Activated T-helper 9 cell treated with anti-CD3 and anti-CD28 coated beads, Interleukin-2, amount 50 U/mL, for 16 hours (primary cell): Measurements from ENCODE around the gene KCNT1.

Experiments
- DNase-seq: peaks from one replicate; pipeline ENCODE4 v3.0.0-alpha.2; 2020; ENCODE audit warnings: low read depth

Gene KCNT1

DNA sequence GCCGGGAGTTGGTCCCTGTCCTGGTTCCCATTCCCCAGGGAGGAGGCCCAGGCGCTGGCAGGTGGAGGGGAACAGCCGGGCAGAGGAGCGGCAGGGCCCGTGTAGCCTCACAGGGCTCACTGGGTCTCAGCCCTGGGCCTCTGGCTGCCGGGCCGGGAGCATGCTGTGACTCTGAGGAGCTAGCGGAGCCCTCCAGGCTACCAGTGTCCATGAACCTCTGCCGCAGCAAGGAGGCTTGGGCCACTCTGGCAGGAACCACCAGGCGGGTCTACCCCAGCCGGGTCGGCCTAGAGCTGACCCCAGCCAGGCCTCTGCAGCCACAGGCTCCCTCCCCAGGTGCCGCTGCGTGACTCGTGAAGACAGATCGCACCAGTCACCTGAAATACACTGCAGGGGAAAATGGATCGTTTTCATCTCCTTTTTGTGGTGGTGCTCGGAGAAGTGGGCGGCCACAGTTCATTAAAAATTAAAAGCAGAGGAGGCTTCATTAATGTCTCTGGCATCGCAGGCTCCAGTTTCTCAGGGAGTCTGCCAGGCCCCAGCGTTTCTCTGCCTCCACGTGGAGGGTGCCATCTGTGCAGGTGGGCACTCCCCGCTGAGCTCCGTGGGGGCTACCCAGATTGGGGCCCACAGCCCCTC, 43.8 kb downstream of the KCNT1 start:
- DNase-seq, result no peak

DNA sequence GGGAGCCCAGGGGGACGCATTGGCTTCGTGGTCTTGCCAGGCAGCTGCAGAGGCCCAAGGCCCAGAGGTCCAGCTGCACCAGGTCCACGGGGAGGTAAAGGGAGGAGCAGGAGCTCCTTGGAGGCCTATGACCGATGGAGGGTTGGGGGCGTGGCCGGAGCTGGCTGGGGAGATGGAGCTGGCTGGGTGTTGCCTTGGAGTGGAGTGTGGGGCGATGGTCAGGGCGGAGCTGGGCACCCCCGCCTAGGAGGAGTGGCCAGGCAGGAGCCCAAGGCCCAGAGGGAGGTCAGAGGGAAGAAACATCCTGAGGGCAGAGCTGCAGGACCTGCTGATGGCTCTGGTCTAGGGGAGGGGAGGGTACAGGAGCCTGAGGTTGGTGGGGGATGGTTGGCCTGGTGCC, 44.6 kb downstream of the KCNT1 start:
- DNase-seq, result no peak

DNA sequence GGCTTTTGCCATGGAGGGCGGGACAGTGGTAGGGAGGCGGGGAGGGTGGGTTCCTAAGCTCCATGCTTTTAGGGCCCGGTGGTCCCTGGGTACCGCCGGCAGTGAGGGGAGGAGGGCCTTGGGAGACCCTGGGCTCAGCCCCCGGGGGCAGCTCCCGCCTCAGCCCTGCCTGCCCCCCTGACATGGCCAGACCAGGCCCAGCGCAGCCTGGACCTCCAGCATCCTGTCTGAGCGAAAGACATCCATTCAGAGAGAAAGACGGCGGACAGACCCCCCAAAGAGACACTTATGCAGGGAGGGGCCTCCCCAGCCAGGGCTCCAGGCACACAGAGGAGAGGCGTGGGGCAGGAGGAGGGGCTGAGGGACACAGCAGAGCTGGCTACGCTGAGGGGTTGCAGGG, 45.3 kb downstream of the KCNT1 start:
- no peak for DNase-seq

DNA sequence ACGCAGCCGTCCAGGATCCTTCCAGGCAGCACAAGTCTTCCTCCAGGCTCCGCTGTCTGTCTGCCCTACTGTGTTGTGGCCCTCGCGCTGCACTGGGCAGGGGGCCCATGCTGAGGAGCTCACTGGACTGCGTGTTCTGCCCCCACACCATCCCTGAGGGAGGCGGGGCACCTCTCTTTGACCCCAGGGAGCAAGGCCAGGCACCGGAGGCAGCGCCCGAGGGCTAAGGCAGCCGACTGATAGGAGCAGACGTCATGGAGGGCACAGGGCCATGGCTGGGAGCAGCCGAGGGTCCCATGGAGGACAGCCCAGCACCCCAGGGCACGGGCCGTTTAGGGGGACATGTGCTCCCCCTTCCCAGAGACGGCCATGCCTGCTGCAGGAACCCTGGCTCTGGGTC, 46.7 kb downstream of the KCNT1 start:
- no peak for DNase-seq

DNA sequence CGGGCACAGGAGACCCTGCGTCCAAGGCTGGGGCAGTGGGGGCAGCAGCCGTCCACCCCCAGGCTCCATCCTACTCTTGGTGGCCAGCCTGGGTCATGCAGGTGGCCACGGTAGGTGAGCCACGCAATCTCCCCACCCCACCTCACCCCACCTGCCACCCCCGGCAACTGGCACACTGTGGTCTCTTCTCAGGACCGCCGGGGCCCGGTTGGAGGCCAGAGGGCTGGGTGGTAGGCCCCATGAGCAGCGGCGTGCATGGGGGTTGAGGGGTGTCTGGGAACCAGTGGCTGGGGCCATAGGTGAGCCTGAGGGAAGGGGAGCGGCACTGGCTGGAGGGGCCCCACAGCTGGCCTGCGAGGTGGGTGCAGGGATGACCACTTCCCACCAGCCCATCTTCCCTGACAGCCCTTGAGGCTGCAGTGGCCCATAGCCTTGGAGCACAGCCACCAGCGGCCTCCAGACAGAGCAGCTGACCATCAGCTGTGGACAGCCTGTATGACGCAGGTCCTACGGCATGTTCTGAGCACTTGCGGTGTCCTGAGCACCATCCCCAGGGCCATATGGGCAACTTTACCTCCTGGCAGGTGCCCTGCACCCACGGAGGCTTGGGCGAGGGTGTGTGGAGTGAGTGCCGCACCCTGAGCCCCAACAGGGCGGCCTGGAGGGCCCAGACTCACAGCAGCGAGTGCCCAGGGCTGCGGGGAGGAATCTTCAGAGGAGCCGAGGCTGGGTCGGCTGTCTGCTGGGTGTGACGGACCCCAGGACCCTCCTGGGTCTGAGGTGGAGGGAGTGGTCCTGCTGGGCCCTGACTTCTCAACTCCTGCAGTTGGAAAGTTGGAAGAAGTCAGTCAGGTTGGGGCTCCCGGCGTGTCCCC, 47.4 kb downstream of the KCNT1 start:
- no peak for DNase-seq

DNA sequence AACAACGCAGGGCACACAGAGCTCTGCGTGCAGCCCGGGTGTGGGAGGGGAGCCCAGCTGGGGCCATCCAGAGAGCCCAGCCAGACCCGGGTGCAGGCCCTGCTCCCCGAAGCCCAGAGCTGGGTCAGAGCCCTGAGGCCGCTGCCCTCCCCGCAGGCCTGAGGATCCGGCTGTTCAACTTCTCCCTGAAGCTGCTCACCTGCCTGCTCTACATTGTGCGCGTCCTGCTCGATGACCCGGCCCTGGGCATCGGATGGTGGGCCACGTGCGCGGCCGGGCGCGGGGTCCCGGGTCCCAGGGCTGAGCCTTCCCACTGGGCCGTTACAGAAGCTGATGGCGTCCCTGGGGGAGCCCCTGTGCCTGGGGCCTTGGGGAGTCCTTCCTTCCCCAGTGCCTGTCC, 48.8 kb downstream of the KCNT1 start:
- DNase-seq, result no peak

DNA sequence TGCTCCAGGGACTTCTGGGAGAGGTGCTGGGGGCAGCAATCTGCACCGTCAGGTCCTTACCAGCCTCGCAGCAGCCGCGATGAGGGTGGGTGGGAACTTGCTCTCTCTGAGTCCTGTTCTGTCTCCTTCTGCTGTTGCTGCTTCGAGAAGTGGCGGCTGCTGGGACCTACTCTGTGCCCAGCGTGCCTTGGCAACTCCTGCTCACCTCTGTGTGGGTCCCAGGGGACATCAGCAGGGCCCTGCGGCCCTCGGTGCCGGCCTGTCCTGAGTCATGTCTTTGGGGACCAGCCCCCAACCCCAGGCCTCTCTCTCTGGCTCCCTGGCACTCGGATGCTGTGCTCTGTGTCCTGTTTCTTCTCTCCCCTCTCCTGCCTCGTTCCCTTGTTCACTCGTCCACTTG, 49.5 kb downstream of the KCNT1 start:
- no peak for DNase-seq

DNA sequence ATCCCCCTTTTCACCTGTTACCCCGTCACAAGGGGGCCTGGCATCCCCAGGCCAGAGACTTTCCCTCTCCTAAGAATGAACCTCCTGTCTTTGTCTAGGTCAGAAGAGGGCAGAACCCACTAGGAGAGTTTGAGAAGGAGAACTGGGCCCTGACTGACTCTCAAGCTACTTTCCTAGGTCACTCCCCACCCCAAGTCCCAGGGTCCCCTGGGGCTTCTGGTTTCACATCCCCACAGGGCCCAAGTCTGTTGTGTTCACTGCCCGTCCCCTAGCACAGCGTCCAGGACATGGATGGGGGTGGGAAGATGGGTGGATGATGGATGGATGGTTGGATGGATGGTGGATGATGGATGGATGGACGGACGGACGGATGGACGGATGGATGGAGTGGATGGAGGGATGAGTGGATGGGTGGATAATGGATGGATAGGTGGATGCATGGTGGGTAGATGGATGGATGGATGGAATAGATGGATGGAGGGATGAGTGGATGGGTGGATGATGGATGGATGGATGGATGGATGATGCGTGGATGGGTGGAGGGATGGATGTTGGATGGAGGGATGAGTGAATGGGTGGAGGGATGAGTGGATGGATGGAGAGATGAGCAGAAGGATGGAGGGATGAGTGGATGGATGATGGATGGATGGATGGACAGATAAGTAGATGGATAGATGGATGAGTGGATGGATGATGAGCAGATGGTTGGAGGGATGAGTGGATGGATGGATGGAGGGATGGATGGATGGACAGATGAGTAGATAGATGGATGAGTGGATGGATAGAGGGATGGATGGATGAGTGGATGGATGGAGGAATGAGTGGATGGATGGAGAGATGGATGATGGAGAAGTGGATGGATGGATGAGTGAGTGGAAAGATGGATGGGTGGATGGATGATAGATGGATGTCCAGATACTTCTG, 50.6 kb downstream of the KCNT1 start:
- no peak for DNase-seq

DNA sequence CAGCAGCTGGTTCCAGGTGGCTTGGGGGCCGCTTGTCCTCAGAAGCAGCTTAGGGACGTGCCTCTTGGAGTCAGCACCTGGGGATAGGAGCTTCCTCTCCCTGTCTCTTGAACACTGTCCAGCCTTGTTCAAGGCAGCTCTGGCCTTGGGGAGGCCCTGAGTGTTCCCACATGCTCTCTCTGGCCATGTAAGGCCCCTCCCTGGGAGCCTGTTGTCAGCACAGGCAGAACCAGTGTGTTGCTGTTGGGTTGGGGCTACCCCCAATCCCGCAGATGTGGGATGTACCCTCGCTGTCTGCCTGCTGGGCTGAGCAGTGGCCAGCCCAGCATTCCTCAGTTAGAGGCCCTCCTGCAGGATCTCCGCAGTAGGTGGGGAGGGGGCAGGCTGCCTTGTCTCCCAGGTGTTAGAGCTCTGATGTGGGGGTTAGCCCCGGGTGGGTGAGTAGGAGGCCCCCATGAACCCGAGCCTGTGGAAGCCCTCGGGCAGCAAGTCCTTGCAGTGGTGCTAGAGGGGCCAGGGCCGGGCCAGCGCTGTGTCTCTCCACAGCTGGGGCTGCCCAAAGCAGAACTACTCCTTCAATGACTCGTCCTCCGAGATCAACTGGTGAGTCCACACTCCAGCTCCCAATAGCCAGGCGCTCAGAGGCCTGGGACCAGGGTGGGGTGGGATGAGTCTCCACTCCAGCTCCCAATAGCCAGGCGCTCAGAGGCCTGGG, 51.6 kb downstream of the KCNT1 start:
- no peak for DNase-seq

DNA sequence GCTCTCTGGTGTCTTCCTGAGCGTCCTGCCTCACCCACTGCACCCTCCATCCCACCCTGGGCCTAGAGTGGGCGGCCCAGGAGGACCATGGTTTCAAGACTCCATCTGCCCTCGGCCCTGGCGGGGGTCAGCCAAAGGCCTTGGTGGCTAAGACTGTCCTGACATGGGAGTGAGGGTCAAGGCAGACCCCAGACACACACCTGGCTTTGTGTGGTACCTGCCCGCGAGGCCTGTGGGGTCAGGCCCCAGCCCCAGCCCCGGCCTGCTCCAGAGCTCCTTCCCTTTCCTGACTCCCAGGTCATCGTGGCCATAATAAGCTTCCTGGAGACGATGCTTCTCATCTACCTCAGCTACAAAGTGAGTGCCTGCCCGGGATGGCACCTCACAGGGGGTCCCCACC, 54.6 kb downstream of the KCNT1 start:
- no peak for DNase-seq

DNA sequence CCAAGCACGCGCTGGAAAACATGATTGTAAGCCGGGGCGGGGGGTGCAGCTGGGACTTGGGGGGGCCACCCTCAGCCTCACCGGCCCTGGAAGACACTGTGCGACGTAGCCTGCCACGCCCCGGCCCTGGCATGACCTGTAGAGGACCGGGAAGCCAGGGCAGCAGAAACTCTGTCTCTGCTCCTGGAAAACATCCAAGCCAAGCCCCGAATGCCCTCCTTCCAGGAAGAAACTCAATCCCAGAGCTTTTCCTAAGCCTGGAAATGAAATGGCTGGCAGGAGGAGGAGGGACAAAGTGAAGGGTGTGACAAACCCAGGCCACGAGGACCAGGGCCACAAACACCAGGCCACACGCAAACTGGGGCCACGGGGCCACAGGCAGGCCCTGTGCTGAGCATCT, 55.4 kb downstream of the KCNT1 start:
- DNase-seq, result no peak

DNA sequence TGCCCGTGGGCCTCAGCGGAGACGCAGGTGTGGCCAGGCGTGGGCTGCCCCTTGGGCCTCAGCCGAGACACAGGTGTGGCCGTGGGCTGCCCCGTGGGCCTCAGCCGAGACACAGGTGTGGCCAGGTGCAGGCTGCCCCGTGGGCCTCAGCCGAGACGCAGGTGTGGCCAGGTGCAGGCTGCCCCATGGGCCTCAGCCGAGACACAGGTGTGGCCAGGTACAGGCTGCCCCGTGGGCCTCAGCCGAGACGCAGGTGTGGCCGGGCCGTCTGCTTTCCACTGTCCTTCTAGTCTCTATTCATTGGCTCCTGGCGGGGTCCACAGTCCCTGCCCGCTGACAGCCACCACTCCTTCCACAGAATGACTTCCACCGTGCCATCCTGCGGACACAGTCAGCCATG, 56.1 kb downstream of the KCNT1 start:
- no peak for DNase-seq

DNA sequence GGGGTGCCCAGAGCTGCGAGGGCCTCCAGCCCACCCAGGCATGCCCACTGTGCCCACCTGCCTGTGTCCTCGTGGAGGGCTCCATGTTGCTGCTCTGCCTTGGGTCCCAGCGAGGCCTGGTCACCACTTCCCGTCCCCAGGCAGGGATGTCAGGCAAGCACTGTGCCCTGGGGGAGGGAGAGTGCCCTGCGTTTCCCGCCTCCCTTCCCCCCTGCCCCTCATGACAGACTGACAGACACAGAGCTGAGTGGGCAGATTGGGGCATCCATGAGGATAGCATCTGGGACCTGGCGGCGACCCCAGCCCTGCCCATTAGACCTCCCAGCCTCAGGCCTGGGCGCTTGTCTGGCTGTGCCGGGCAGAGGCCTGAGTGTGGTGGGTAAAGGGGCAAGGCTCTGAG, 56.9 kb downstream of the KCNT1 start:
- DNase-seq, result no peak

DNA sequence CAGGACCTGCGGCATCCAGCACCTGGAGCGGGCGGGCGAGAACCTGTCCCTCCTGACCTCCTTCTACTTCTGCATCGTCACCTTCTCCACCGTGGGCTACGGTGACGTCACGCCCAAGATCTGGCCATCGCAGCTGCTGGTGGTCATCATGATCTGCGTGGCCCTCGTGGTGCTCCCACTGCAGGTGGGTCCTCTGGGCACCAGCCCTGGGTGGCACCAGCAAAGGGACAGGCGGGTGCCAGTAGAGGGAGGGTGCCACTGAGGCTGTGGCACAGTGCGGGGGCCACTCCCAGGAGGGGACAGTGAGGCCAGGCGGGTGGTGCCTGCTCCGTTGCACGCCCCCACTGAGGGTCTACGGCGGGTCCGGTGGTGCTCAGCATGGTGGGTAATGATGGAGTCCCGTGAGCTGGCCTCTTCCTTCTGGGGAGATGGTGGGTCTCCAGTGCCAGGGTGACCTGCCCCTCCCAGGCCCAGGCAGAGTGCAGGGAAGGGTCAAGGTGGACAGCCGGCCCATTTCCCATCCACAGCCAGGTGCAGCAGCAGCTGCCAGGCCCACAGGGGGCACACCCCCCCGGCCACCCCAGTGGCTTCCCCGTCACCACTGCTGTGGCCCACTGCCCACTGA, 57.8 kb downstream of the KCNT1 start:
- no peak for DNase-seq

DNA sequence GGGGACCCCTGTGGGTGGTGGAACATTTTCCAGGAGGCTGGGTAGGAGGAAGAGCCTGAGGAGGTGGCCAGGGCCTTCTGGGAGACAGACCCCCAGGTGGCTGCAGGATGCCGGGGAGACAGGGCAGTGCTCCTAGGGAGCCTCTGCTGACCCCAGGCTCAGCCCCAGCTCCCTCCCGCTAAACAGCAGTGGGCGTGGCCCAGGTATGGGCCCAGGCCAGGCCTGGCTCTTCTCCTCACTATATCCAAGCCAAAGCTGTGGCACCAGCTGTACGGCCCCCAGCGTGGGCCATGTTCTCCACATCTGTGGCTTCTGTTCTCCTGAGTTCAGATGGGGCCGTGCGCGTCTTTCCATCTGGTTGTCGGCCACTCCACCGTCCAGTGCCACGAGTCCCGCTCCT, 58.5 kb downstream of the KCNT1 start:
- no peak for DNase-seq

DNA sequence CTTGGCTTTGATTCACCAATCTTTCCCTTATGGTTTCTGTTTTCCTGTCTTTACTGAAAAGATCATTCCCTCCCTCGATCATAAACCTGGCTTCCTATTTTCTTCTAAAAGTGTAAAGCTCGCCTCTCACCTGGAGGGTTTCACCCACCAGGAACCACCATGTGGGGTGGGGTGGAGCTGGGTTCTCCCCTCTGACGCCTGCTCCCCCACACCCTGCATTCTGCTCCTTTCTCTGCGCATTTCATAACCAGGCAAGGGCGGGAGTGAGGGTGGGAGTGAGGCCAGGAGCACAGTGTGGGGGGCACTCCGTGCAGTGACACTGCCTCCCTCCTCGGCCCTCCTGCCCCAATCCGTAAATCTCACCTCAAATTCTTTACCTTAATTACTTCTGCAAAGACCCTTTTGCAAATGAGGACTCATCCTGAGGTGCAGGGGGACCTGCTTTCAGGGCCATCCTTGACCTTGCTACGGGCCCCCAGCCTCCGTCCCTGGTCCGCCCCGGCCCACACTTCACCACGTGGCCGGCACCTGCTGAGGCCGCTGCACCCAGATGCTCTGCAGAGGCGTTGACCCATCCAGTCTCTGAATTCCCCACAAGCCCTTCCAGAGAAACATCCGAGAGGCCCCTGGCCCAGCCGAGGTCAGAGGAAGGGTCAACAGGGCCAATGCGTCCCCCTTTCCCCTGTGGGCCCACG, 59.3 kb downstream of the KCNT1 start:
- DNase-seq, result no peak

DNA sequence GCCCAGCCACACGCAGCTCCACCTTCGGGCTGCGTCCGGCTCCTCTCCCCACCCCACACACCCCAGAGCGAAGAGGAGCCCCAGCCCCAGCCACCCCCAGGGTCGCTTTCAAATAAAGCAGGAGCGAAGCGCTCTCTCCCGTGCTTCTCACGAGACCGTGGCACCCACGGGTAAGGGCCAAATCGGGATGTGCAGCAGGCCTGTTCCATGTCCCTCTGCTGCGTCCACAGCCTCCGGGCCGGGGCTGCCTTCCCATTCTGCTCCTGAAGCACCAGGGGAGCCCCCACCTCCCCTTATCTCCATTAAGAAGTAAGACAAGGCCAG, 59.8 kb downstream of the KCNT1 start:
- no peak for DNase-seq

DNA sequence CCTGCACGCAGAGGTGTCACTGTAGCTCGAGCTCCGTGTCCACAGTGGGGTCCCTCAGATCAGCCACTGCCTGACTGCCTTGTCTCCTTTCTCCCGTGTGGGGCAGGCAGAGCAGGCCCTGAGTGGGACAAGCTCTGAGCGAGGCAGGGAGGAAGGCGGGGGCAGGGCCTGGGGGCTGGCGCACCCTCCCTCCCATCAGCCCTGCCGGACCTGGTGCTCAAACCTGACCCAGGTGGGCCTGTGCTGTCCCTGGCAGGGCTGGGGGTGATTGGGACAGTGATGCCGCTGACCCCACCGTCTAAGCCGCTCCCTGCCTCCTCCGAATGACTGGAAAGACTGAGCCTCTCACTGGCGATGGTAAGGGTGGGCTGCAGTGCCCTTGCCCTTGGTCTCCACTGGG, 60.9 kb downstream of the KCNT1 start:
- no peak for DNase-seq

DNA sequence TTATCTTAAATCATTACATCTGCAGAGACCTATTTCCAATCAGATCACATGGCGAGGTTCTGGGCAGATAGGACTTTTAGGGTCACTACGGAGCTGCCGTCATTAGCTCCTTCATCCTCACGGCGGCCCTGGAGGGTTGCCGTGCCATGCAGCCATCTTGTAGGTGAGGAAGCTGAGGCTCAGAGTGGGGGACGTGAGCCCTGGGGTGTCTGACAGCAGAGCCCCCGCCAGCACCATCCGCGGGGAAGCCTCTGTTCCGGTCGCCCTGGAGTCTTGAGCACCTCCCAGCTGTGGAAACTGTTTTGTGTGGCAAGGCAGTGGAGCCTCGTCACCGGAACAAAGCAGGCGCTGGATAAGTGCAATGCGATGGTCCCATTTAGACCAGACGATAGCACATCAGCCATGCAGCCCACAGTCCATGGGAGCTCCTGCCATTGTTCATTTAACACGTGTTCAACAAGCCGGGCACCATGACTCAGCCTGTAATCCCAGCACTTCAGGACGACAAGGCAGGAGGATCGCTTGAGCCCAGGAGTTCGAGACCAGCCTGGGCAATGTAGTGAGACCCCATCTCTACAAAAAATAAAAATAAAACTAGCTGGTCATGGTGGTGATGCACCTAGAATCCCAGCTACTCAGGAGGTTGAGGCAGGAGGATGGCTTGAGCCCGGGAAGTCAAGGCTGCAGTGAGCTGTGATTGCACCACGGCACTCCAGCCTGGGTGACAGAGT, 61.9 kb downstream of the KCNT1 start:
- no peak for DNase-seq

DNA sequence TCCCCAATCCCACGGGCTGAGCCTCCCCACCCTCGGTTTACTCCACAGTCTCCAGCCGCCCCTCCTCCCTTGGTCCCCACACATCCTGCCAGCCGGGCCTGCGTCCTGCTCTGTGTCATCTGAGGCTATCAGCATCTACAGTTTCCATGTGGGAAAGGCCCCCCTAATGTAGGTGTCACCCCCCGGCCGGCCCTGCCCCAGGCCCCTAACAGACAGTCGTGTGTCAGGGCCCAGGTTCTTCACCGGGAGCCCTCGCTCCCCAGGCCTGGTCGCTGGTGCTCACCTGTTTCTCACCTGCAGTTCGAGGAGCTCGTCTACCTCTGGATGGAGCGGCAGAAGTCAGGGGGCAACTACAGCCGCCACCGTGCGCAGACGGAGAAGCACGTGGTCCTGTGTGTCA, 62.7 kb downstream of the KCNT1 start:
- DNase-seq, result no peak

DNA sequence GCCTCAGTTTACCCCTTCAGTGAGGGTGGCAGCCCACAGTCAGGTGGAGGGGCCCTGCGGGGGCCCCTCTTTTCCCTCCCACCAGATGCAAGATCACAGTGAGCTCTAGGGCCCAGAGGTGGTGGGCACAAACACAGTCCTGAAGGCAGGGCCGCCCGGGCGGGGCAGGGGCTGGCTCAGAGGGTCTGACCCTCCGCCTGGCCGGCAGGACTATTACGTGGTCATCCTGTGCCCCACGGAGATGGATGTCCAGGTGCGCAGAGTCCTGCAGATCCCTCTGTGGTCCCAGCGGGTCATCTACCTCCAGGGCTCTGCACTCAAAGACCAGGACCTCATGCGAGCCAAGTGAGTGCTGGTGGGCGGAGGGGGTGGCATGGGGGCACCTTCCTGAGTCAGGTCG, 63.4 kb downstream of the KCNT1 start:
- no peak for DNase-seq
